ENCODE results near the gene REXO5. TPM values are rescaled to one million over a fixed set of nuclear protein-coding genes. Genes with fewer than 3 reads are reported as not detected.

Gene REXO5
- total and polyA plus RNA-seq, 2 of the 13 experiments (the other 11 are each of a cell fraction or from before 2014, with no cell fraction given) = 5.9 to 13.1 TPM

DNA sequence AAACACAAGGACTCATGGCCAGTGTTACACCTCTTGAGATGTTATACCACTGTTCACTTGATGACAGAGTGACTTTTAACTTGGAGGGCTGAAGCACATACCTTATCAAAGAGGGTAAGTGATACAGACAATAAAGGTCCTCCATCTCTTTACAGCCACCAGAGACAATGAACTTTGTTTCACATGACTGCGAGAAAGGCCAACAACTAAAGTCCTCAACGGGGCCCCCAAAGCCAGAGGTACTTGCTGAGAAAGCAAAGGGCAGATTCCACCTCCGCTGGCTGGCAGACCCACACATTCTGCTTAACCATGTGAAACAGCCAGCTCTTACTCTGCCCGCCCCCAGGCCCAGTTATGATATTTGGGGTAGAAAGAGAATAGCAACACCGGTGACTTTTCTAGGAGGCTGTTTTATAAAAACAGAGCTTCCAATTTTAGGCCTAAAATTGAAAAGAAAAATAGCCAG, 72.4 kb downstream of the REXO5 start (continued):
- TF ChIP-seq ZBTB43 (CRISPR knock-in tag; conservative IDR thresholded peaks at IDR 0.05) = no peak
- TF ChIP-seq KDM1A (CRISPR knock-in tag; IDR thresholded peaks at IDR 0.05) = no peak; the same call in 1 of the 2 replicates
- TF ChIP-seq GPN1 (CRISPR knock-in tag; IDR thresholded peaks at IDR 0.05; ENCODE audit: borderline replicate concordance) = no peak
- TF ChIP-seq, protein P1, sequence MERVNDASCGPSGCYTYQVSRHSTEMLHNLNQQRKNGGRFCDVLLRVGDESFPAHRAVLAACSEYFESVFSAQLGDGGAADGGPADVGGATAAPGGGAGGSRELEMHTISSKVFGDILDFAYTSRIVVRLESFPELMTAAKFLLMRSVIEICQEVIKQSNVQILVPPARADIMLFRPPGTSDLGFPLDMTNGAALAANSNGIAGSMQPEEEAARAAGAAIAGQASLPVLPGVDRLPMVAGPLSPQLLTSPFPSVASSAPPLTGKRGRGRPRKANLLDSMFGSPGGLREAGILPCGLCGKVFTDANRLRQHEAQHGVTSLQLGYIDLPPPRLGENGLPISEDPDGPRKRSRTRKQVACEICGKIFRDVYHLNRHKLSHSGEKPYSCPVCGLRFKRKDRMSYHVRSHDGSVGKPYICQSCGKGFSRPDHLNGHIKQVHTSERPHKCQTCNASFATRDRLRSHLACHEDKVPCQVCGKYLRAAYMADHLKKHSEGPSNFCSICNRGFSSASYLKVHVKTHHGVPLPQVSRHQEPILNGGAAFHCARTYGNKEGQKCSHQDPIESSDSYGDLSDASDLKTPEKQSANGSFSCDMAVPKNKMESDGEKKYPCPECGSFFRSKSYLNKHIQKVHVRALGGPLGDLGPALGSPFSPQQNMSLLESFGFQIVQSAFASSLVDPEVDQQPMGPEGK (CRISPR knock-in tag; IDR thresholded peaks at IDR 0.05) = peak; percentile 77
- no peak for TF ChIP-seq ZSCAN5A (CRISPR knock-in tag; IDR thresholded peaks at IDR 0.05; ENCODE audit: borderline replicate concordance)
- no peak for TF ChIP-seq ATF6 (CRISPR knock-in tag; conservative IDR thresholded peaks at IDR 0.05)
- TF ChIP-seq SMAD1 (CRISPR knock-in tag; IDR thresholded peaks at IDR 0.05; ENCODE audit: borderline replicate concordance, low read depth) = no peak
- peak; percentile 32 for TF ChIP-seq ZEB1 (IDR thresholded peaks at IDR 0.05; ENCODE audit: insufficient replicate concordance, low read depth)
- TF ChIP-seq GFI1 (CRISPR knock-in tag; IDR thresholded peaks at IDR 0.05; ENCODE audit: borderline replicate concordance) = no peak; the same call in none of the 2 replicates
- peak; percentile 60; the same call in 1 of the 2 replicates for TF ChIP-seq PRDM10 (CRISPR knock-in tag; IDR thresholded peaks at IDR 0.05; ENCODE audit: low read depth)
- no peak for TF ChIP-seq ATF4 (CRISPR knock-in tag; IDR thresholded peaks at IDR 0.05)
- TF ChIP-seq, protein P2, sequence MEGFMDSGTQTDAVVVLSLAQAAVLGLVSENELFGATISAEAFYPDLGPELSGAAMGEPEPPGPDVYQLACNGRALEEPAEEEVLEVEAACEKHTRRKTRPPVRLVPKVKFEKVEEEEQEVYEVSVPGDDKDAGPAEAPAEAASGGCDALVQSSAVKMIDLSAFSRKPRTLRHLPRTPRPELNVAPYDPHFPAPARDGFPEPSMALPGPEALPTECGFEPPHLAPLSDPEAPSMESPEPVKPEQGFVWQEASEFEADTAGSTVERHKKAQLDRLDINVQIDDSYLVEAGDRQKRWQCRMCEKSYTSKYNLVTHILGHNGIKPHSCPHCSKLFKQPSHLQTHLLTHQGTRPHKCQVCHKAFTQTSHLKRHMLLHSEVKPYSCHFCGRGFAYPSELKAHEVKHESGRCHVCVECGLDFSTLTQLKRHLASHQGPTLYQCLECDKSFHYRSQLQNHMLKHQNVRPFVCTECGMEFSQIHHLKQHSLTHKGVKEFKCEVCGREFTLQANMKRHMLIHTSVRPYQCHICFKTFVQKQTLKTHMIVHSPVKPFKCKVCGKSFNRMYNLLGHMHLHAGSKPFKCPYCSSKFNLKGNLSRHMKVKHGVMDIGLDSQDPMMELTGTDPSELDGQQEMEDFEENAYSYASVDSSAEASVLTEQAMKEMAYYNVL (CRISPR knock-in tag; IDR thresholded peaks at IDR 0.05; ENCODE audit: borderline replicate concordance) = peak; percentile 39; the same call in 1 of the 2 replicates
- TF ChIP-seq SETDB1 (CRISPR knock-in tag; IDR thresholded peaks at IDR 0.05; ENCODE audit: borderline replicate concordance) = no peak
- no peak for TF ChIP-seq MXI1 (IDR thresholded peaks at IDR 0.05; ENCODE audit: borderline replicate concordance, low read depth, low read length)

Data from HepG2 (cell line).